CD4-positive, CD25-positive, alpha-beta regulatory T cell (primary cell): Measurements from ENCODE around the gene CXCR5. TPM values are rescaled to one million over a fixed set of nuclear protein-coding genes. Genes with fewer than 3 reads are reported as not detected.

Experiments used
- ATAC-seq, 2 donors: fragments of 150-1000 bp; cut with Tn5 transposase; one replicate each; pipeline ENCODE4 v1.10.0; 2021; ENCODE audit warnings: low read depth in 2 of 2, moderate number of reproducible peaks in 2 of 2, moderate library complexity in 1 of 2
- DNase-seq, 3 donors: peaks; one replicate each; pipeline versions ENCODE4 v3.0.0 to v3.0.0-alpha.2; 2012 to 2022; ENCODE audit warnings: mixed read lengths in 1 of 3
- H3K27ac ChIP-seq: one replicate; pipeline ENCODE4 v1.7.0; 2013; ENCODE audit warnings: mild to moderate bottlenecking, low read length; ENCODE audit not compliant: insufficient read depth, poor library complexity, severe bottlenecking
- H3K27me3 ChIP-seq: one replicate; pipeline ENCODE4 v1.7.0; 2013; ENCODE audit warnings: low read length; ENCODE audit not compliant: control insufficient read depth, insufficient read depth
- H3K36me3 ChIP-seq: one replicate; pipeline ENCODE4 v1.7.0; 2013; ENCODE audit warnings: mild to moderate bottlenecking, low read length, moderate library complexity; ENCODE audit not compliant: control insufficient read depth, insufficient read depth
- H3K4me1 ChIP-seq: 2 replicates; pipeline ENCODE4 v1.7.0; 2013; ENCODE audit warnings: mild to moderate bottlenecking, low read length; ENCODE audit not compliant: insufficient read depth, control insufficient read depth, poor library complexity, severe bottlenecking
- H3K4me3 ChIP-seq: one replicate; pipeline ENCODE4 v1.7.0; 2013; ENCODE audit warnings: low read depth, mild to moderate bottlenecking, low read length, moderate library complexity
- H3K9me3 ChIP-seq, 2 experiments: 1 replicate in 1 of 2; 2 replicates in 1 of 2; pipeline ENCODE4 v1.7.0; 2013; ENCODE audit warnings: low read length in 2 of 2, mild to moderate bottlenecking in 1 of 2, moderate library complexity in 1 of 2; ENCODE audit not compliant: control insufficient read depth in 2 of 2
- H3K27ac Mint-ChIP-seq, 3 donors: one replicate each; pipeline ENCODE4 v1.8.0; 2020 to 2022; ENCODE audit warnings: mild to moderate bottlenecking in 3 of 3, mixed read lengths in 3 of 3, moderate library complexity in 2 of 3
- H3K27me3 Mint-ChIP-seq: one replicate; pipeline ENCODE4 v1.8.0; 2022; ENCODE audit warnings: mild to moderate bottlenecking, mixed read lengths
- H3K36me3 Mint-ChIP-seq: one replicate; pipeline ENCODE4 v1.8.0; 2020; ENCODE audit warnings: mixed read lengths
- H3K4me1 Mint-ChIP-seq, 4 donors: one replicate each; pipeline ENCODE4 v1.8.0; 2020 to 2022; ENCODE audit warnings: mixed read lengths in 4 of 4, mild to moderate bottlenecking in 1 of 4
- H3K4me3 Mint-ChIP-seq, 4 donors: one replicate each; pipeline ENCODE4 v1.8.0; 2020 to 2022; ENCODE audit warnings: mild to moderate bottlenecking in 4 of 4, mixed read lengths in 4 of 4, moderate library complexity in 3 of 4
- H3K9me3 Mint-ChIP-seq, 7 donors: one replicate each; pipeline ENCODE4 v1.8.0; 2020 to 2022; ENCODE audit warnings: mixed read lengths in 7 of 7, mild to moderate bottlenecking in 3 of 7, moderate library complexity in 2 of 7
- polyA plus RNA-seq, 4 donors: library from polyadenylated mRNA; unstranded; fragments of 300-500 nt; fragmentation: Illumina TruSeq; gene quantifications; one replicate each; pipeline ENCODE4 v1.2.3, GENCODE V29; 2021
- total RNA-seq: library from RNA; stranded (reverse); gene quantifications from one replicate; pipeline ENCODE4 v1.2.3, GENCODE V29; 2022

CXCR5 gene
- total and polyA plus RNA-seq, 5 donors from 2014 or later, result 3.3 to 10.7 (median 4.8) TPM

DNA sequence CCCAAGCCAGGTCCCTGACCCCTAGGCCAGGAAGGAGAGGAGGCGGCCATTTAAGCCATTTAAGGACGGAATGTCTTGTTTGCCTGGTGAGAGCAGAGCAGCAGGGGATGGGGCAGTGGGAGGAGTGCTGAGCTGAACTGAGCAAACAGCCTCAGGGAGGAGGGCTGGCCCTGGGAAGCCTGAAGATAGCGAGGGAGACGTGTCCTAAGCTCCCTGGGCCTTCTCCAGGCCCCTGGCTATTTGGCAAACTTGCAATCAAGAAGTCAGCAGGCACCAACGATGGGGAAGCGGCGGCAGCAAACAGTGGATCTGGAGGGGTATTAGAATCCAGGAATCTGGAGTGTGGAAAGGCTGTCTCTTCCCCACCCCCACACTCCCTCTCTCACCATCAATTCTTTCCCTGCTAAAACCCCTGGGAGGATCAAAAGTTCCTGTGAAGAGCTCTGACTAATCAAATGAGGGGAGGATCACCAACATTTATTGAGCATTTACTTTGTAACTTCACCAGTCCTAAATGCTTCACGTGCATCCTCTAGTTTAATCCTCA lies 33.2 kb downstream of the CXCR5 start:
- H3K4me3 ChIP-seq, result peak overlapping the region; percentile 53
- H3K27me3 Mint-ChIP-seq, result no peaks in the 10 kb centered on the region
- no peaks in the 10 kb centered on the region for H3K27me3 ChIP-seq
- peak overlapping the region; percentile 100 for H3K27ac ChIP-seq
- peaks cover 4% of the 10 kb centered on the region for H3K36me3 ChIP-seq
- H3K9me3 Mint-ChIP-seq, result no peaks in the 10 kb centered on the region
- no peak for DNase-seq
- peak overlapping the region; percentile 99 for H3K27ac Mint-ChIP-seq
- peaks cover 0 to 93% (median 59%) of the 10 kb centered on the region in 4 donors for H3K4me1 Mint-ChIP-seq
- peaks cover 99% of the 10 kb centered on the region for H3K4me1 ChIP-seq
- no peak for ATAC-seq
- H3K36me3 Mint-ChIP-seq, result peaks cover 21% of the 10 kb centered on the region
- H3K4me3 Mint-ChIP-seq, result peak overlapping the region; percentile 87 to 88 (median 88)
- H3K9me3 ChIP-seq, result no peaks in the 10 kb centered on the region

- Histone ChIP-seq H3K36me3 (peaks cover 4% of the 10 kb centered on the region), H3K27me3 (no peaks in the 10 kb centered on the region), H3K4me3 (peak overlapping the region; percentile 53), H3K27ac (peak overlapping the region; percentile 100), H3K4me1 (peaks cover 99% of the 10 kb centered on the region), H3K9me3 (no peaks in the 10 kb centered on the region)
- Mint-ChIP-seq H3K27me3 (no peaks in the 10 kb centered on the region), H3K4me3 (peak overlapping the region; percentile 87 to 88 (median 88)), H3K36me3 (peaks cover 21% of the 10 kb centered on the region), H3K27ac (peak overlapping the region; percentile 99), H3K9me3 (no peaks in the 10 kb centered on the region), H3K4me1 (peaks cover 0 to 86% (median 54%) of the 10 kb centered on the region in 4 donors)
- ATAC-seq (no peak), DNase-seq (peak; percentile 53 to 68 (median 58))
These were observed 33.9 kb downstream of the CXCR5 start for GRCh38 chr11:118917481-118918127.

GRCh38 chr11:118918128-118918685 lies 34.5 kb downstream of the CXCR5 start:
- peak overlapping the region; percentile 87 to 89 (median 88) for H3K4me3 Mint-ChIP-seq
- ATAC-seq (no peak), DNase-seq (peak in 1 of 3 donors; percentile 52)
- Histone ChIP-seq H3K4me3 (peak overlapping the region; percentile 37), H3K27ac (peak overlapping the region; percentile 100), H3K27me3 (no peaks in the 10 kb centered on the region), H3K9me3 (no peaks in the 10 kb centered on the region), H3K4me1 (peaks cover 99% of the 10 kb centered on the region), H3K36me3 (peaks cover 4% of the 10 kb centered on the region)
- peak overlapping the region; percentile 92 to 99 (median 99) for H3K27ac Mint-ChIP-seq
- H3K4me1 Mint-ChIP-seq, result peaks cover 0 to 84% (median 51%) of the 10 kb centered on the region in 4 donors
- H3K36me3 Mint-ChIP-seq, result peaks cover 21% of the 10 kb centered on the region
- no peaks in the 10 kb centered on the region for H3K9me3 Mint-ChIP-seq
- no peaks in the 10 kb centered on the region for H3K27me3 Mint-ChIP-seq

- Histone ChIP-seq H3K27ac (peak overlapping the region; percentile 100), H3K4me3 (peak overlapping the region; percentile 98), H3K36me3 (peaks cover 4% of the 10 kb centered on the region), H3K4me1 (peaks cover 100% of the 10 kb centered on the region), H3K27me3 (no peaks in the 10 kb centered on the region), H3K9me3 (no peaks in the 10 kb centered on the region)
- Mint-ChIP-seq H3K27me3 (no peaks in the 10 kb centered on the region), H3K36me3 (peaks cover 25% of the 10 kb centered on the region), H3K4me1 (peaks cover 0 to 82% (median 50%) of the 10 kb centered on the region in 4 donors), H3K9me3 (no peaks in the 10 kb centered on the region), H3K27ac (peak overlapping the region; percentile 96 to 99 (median 96)), H3K4me3 (peak overlapping the region; percentile 88 to 97 (median 96))
- ATAC-seq (no peak), DNase-seq (peak in 1 of 3 donors; percentile 49)
These were observed 35.1 kb downstream of the CXCR5 start for GRCh38 chr11:118918686-118919280.

- DNase-seq (peak in 1 of 3 donors; percentile 45), ATAC-seq (no peak)
- peaks cover 10% of the 10 kb centered on the region for H3K27me3 Mint-ChIP-seq
- Histone ChIP-seq H3K4me1 (peaks cover 82% of the 10 kb centered on the region), H3K27me3 (no peaks in the 10 kb centered on the region), H3K9me3 (no peaks in the 10 kb centered on the region), H3K27ac (peak overlapping the region; percentile 100), H3K4me3 (peak overlapping the region; percentile 98), H3K36me3 (peaks cover 4% of the 10 kb centered on the region)
- peak overlapping the region; percentile 88 to 97 (median 96) for H3K4me3 Mint-ChIP-seq
- H3K36me3 Mint-ChIP-seq, result peaks cover 35% of the 10 kb centered on the region
- H3K9me3 Mint-ChIP-seq, result peaks cover 0 to 6% (median 0%) of the 10 kb centered on the region in 7 donors
- peak overlapping the region; percentile 96 to 99 (median 96) for H3K27ac Mint-ChIP-seq
- peaks cover 0 to 60% (median 39%) of the 10 kb centered on the region in 4 donors for H3K4me1 Mint-ChIP-seq
These were observed 37.6 kb downstream of the CXCR5 start for GRCh38 chr11:118921121-118921928.

DNA sequence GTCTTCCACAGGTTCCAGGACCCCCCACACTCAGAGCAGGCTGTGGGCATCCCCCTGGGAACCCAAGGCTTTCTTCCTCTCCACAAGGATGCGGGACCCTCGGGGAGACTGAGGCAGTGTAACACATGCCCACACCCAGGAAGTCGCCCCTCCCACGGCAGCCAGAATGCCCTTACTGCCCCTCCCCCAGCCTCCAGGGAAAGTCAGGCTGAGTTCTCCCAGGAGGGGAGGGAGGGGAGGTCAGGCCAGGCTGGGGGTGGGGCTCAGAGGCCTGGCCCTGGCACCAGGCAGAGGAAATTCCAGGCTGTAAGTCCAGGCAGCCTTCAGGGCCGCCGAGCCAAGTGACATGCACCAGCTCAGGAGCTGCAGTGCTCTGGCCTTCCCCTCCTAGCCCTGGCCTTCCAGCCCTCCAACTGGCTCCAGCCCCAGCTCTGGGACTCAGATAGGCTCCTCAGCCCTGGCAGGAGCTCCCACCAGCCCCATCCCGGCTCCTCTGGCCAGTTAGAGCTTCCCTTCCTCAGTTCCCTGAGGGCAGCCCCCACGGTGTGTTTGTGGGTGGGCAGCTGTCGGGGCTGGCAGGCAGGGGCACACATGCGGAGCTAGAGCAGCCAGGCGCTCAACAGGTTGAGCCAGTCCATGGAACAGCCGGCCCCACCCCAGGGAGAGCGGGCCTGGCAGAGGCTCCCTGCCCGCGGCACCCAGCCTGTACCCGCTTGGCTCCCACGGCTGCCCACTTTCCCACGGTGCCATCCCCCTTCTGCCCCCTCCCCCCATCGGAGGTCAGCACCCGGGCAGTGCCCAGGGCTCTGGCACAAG lies 38.4 kb downstream of the CXCR5 start:
- peaks cover 35% of the 10 kb centered on the region for H3K36me3 Mint-ChIP-seq
- peaks cover 0 to 7% (median 0%) of the 10 kb centered on the region in 7 donors for H3K9me3 Mint-ChIP-seq
- no peak for ATAC-seq

More for the DNA sequence above, 38.4 kb downstream of the CXCR5 start:
- Mint-ChIP-seq H3K27me3 (peaks cover 14% of the 10 kb centered on the region), H3K27ac (no peak overlapping the region), H3K4me1 (peaks cover 0 to 60% (median 39%) of the 10 kb centered on the region in 4 donors), H3K4me3 (peak overlapping the region; percentile 88 to 100 (median 98))
- Histone ChIP-seq H3K4me1 (peaks cover 82% of the 10 kb centered on the region), H3K4me3 (peak overlapping the region; percentile 98), H3K9me3 (no peaks in the 10 kb centered on the region), H3K36me3 (no peaks in the 10 kb centered on the region), H3K27me3 (no peaks in the 10 kb centered on the region), H3K27ac (peak overlapping the region; percentile 100)
- DNase-seq, result no peak
